ENCODE data around the gene FOXP1. TPM values are rescaled to one million over a fixed set of nuclear protein-coding genes. Genes with fewer than 3 reads are reported as not detected.

FOXP1 gene
- total RNA-seq, 1 experiment from 2014 or later: 2.9 TPM

GRCh38 chr3:71142441-71143161, 440.9 kb downstream of the FOXP1 start:
- CTCF ChIA-PET: no interaction called here
- ATAC-seq: no peak

GRCh38 chr3:71140477-71140876, 443.1 kb downstream of the FOXP1 start:
- ChIA-PET POLR2A (no interaction called here), CTCF (no interaction called here)
- ATAC-seq (no peak), DNase-seq (ENCODE audit: low read depth, low spot score) (no peak)
- intact Hi-C loops (cut with micrococcal nuclease; ENCODE audit: unreplicated experiment) (no loop called here), in situ Hi-C loops (cut with HindIII; ENCODE audit: low pct_unique_long_range_greater_than_20kb, low sequenced_read_pairs) (no loop called here)
- Histone ChIP-seq H3K27me3 (ENCODE audit: control insufficient read depth, insufficient read depth, low read length) (no peaks in the 10 kb centered on the region), H3K36me3 (ENCODE audit: control insufficient read depth, insufficient read depth, low read length) (no peaks in the 10 kb centered on the region), H3K9me3 (ENCODE audit: control insufficient read depth, insufficient read depth, low read depth, low read length) (no peaks in the 10 kb centered on the region), H3K4me3 (ENCODE audit: low read depth in 2 of 2, low read length in 2 of 2) (no peak overlapping the region), H3K27ac (ENCODE audit: low read length) (no peak overlapping the region), H3K4me1 (ENCODE audit: control insufficient read depth, insufficient read depth, low read length) (no peaks in the 10 kb centered on the region)
- TF ChIP-seq CTCF (IDR thresholded peaks at IDR 0.05): no peak
- no peak for TF ChIP-seq SIN3A (IDR thresholded peaks at IDR 0.05; ENCODE audit: borderline replicate concordance, insufficient read depth, low read depth, low read length)
- no peak for TF ChIP-seq TCF7L2 (IDR thresholded peaks at IDR 0.05; ENCODE audit: low read depth, low read length)
- TF ChIP-seq POLR2AphosphoS5 (IDR thresholded peaks at IDR 0.05; ENCODE audit: low read depth, low read length): no peak
- no TSS peak for BruUV-seq (replicated peaks)

More at GRCh38 chr3:71142441-71143161, 440.9 kb downstream of the FOXP1 start:
- POLR2A ChIA-PET: no interaction called here
- Histone ChIP-seq H3K4me3 (ENCODE audit: low read depth in 2 of 2, low read length in 2 of 2) (no peak overlapping the region), H3K27me3 (ENCODE audit: control insufficient read depth, insufficient read depth, low read length) (no peaks in the 10 kb centered on the region), H3K9me3 (ENCODE audit: control insufficient read depth, insufficient read depth, low read depth, low read length) (no peaks in the 10 kb centered on the region), H3K4me1 (ENCODE audit: control insufficient read depth, insufficient read depth, low read length) (no peaks in the 10 kb centered on the region), H3K36me3 (ENCODE audit: control insufficient read depth, insufficient read depth, low read length) (no peaks in the 10 kb centered on the region), H3K27ac (ENCODE audit: low read length) (no peak overlapping the region)
- intact Hi-C loops (cut with micrococcal nuclease; ENCODE audit: unreplicated experiment): no loop called here
- no peak for DNase-seq (ENCODE audit: low read depth, low spot score)
- in situ Hi-C loops (cut with HindIII; ENCODE audit: low pct_unique_long_range_greater_than_20kb, low sequenced_read_pairs): no loop called here
- TF ChIP-seq POLR2AphosphoS5 (IDR thresholded peaks at IDR 0.05; ENCODE audit: low read depth, low read length) (no peak), REST (IDR thresholded peaks at IDR 0.05; ENCODE audit: insufficient read depth in 1 of 2, low read depth in 2 of 2, low read length in 1 of 2) (no peak), SIN3A (IDR thresholded peaks at IDR 0.05; ENCODE audit: borderline replicate concordance, insufficient read depth, low read depth, low read length) (no peak), TCF7L2 (IDR thresholded peaks at IDR 0.05; ENCODE audit: low read depth, low read length) (no peak), CTCF (IDR thresholded peaks at IDR 0.05) (no peak)
- BruUV-seq (replicated peaks): no TSS peak

Measured in Panc1 (cell line).